AG09319 (cell line): Measurements from ENCODE around the gene CHRNA10.

ENCODE experiments used
- DNase-seq: peaks from one replicate; pipeline ENCODE4 v3.0.0-alpha.2; 2010; ENCODE audit warnings: low read depth; ENCODE audit errors: extremely low read depth
- CTCF ChIP-seq: IDR thresholded peaks from 2 replicates; pipeline ENCODE4 v1.5.1; 2011; ENCODE audit warnings: low read depth, mild to moderate bottlenecking, inconsistent platforms, low read length, moderate library complexity

CHRNA10 gene

DNA sequence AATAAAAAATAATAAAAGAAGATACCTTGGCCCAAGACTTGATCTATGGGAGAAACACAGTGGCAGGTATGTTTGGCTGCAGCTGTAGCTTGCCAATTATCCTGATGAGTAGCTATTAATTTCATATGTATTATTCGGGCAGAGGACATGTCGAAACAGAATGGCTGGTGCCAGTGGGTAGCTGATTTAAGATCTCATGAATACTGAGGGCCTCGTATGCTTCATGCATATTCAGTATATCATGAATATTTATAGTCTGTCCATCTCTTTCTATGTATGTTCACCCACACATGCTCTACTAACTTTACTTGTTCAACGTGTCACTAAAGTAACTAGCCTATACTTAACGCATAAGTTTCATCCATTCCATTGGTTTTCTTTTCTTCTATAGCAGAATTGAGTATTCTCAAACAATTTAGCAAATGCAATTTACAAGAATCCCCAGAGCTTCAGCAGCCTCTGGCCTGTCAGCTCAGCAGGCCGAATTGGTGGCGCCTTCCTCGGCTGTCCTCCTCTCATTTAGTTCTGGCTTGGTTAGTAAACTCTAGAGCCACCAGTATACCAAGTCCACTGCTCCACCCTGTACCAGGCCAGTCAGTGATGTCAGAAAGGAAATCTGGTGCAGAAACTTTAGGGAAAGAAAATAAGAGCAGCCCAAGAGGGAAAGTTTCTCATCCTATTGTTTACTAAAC, 47.3 kb downstream of the CHRNA10 start:
- DNase-seq, result no peak
- TF ChIP-seq CTCF, result no peak

GRCh38 chr11:3623121-3623520, 48.1 kb downstream of the CHRNA10 start:
- TF ChIP-seq CTCF, result no peak
- no peak for DNase-seq

GRCh38 chr11:3622521-3622920, 48.7 kb downstream of the CHRNA10 start:
- no peak for DNase-seq
- no peak for TF ChIP-seq CTCF

GRCh38 chr11:3617990-3618389, 53.2 kb downstream of the CHRNA10 start:
- no peak for DNase-seq
- TF ChIP-seq CTCF, result no peak

DNA sequence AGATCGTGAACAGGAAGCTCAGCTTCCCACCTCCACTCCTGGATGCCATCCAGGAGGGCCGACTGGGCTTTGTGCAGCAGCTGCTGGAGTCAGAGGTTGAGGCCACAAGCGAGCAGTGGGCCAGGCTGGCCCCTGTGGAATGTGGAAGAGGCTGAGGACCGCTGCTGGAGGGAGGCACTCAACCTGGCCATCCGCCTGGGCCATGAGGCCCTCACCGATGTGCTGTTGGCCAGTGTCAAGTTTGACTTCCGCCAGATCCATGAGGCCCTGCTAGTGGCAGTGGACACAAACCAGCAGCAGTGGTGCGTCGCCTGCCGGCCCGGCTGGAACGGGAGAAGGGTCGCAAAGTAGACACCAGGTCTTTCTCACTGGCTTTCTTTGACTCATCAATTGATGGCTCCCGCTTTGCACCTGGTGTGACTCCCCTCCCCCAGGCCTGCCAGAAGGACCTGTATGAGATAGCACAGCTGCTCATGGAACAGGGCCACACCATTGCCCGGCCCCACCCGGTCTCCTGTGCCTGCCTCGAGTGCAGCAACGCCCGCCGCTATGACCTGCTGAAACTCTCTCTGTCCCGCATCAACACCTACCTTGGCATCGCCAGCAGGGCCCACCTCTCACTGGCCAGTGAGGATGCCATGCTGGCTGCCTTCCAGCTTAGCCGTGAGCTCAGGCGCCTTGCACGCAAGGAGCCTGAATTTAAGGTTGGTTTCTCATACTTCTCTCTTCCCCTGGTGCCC, 54.3 kb downstream of the CHRNA10 start:
- DNase-seq, result no peak
- TF ChIP-seq CTCF, result no peak

GRCh38 chr11:3615998-3616397, 55.2 kb downstream of the CHRNA10 start:
- TF ChIP-seq CTCF, result no peak
- DNase-seq, result no peak
